Osteocyte (in vitro differentiated cells): Measurements from ENCODE around the gene KRT74. TPM values are rescaled to one million over a fixed set of nuclear protein-coding genes. Genes with fewer than 3 reads are reported as not detected.
A peak's percentile ranks its signal among the peaks of the same experiment; 100 is the strongest.

ENCODE experiments used
- DNase-seq: peaks from one replicate; pipeline ENCODE4 v3.0.0; 2021; ENCODE audit warnings: mixed read lengths; ENCODE audit not compliant: unreplicated experiment; ENCODE audit errors: extremely low spot score
- H3K27ac Mint-ChIP-seq: one replicate; pipeline ENCODE4 v1.8.0; 2021; ENCODE audit warnings: mild to moderate bottlenecking, mixed read lengths; ENCODE audit not compliant: unreplicated experiment
- H3K27me3 Mint-ChIP-seq: one replicate; pipeline ENCODE4 v1.8.0; 2021; ENCODE audit warnings: mixed read lengths; ENCODE audit not compliant: unreplicated experiment
- H3K36me3 Mint-ChIP-seq: one replicate; pipeline ENCODE4 v1.8.0; 2021; ENCODE audit warnings: mixed read lengths; ENCODE audit not compliant: unreplicated experiment
- H3K4me1 Mint-ChIP-seq: one replicate; pipeline ENCODE4 v1.8.0; 2021; ENCODE audit warnings: mixed read lengths; ENCODE audit not compliant: unreplicated experiment
- H3K4me3 Mint-ChIP-seq: one replicate; pipeline ENCODE4 v1.8.0; 2021; ENCODE audit warnings: mild to moderate bottlenecking, moderate library complexity, mixed read lengths; ENCODE audit not compliant: unreplicated experiment
- H3K9me3 Mint-ChIP-seq: one replicate; pipeline ENCODE4 v1.8.0; 2021; ENCODE audit warnings: mixed read lengths; ENCODE audit not compliant: unreplicated experiment
- CTCF ChIP-seq: fragments of 200-600 bp; sonication (generic); IDR thresholded peaks from 2 replicates; pipeline ENCODE4 v1.5.0; 2021; ENCODE audit warnings: antibody characterized with exemption, mild to moderate bottlenecking, moderate library complexity
- total RNA-seq: library from RNA; stranded (reverse); gene quantifications from 2 replicates; pipeline ENCODE4 v1.2.1, GENCODE V29; 2021

The KRT74 gene
- total RNA-seq, 1 donor from 2014 or later, result not detected

- Mint-ChIP-seq H3K9me3 (no peaks in the 10 kb centered on the region), H3K4me1 (no peaks in the 10 kb centered on the region), H3K4me3 (no peak overlapping the region), H3K27ac (no peak overlapping the region), H3K27me3 (peaks cover 56% of the 10 kb centered on the region), H3K36me3 (no peaks in the 10 kb centered on the region)
- TF ChIP-seq CTCF, result no peak
- DNase-seq, result peak; percentile 78
These were observed 43.2 kb upstream of the KRT74 start for GRCh38 chr12:52616680-52617402.

GRCh38 chr12:52615912-52616311 is 42.3 kb upstream of the KRT74 start:
- no peaks in the 10 kb centered on the region for H3K4me1 Mint-ChIP-seq
- no peak overlapping the region for H3K27ac Mint-ChIP-seq
- no peaks in the 10 kb centered on the region for H3K36me3 Mint-ChIP-seq

GRCh38 chr12:52615208-52615868 is 41.7 kb upstream of the KRT74 start:
- Mint-ChIP-seq H3K4me3 (no peak overlapping the region), H3K27me3 (peaks cover 53% of the 10 kb centered on the region), H3K36me3 (no peaks in the 10 kb centered on the region), H3K27ac (no peak overlapping the region), H3K4me1 (no peaks in the 10 kb centered on the region), H3K9me3 (no peaks in the 10 kb centered on the region)
- no peak for TF ChIP-seq CTCF
- DNase-seq, result peak; percentile 51

More at GRCh38 chr12:52615912-52616311, 42.3 kb upstream of the KRT74 start:
- Mint-ChIP-seq H3K4me3 (no peak overlapping the region), H3K9me3 (no peaks in the 10 kb centered on the region), H3K27me3 (peaks cover 52% of the 10 kb centered on the region)
- no peak for TF ChIP-seq CTCF
- peak; percentile 77 for DNase-seq

- Mint-ChIP-seq H3K36me3 (no peaks in the 10 kb centered on the region), H3K4me3 (no peak overlapping the region), H3K27me3 (peaks cover 51% of the 10 kb centered on the region), H3K27ac (no peak overlapping the region), H3K9me3 (no peaks in the 10 kb centered on the region), H3K4me1 (no peaks in the 10 kb centered on the region)
- DNase-seq, result peak; percentile 66
- TF ChIP-seq CTCF, result no peak
These were observed 41.0 kb upstream of the KRT74 start for GRCh38 chr12:52614381-52615207.
